SH-SY5Y (cell line): ENCODE measurements around the gene PEX7.

Experiments used
- GATA2 ChIP-seq: IDR thresholded peaks from 2 replicates; pipeline ENCODE4 v1.6.1; 2011; ENCODE audit warnings: mild to moderate bottlenecking, low read depth, low read length
- GATA3 ChIP-seq: IDR thresholded peaks from 2 replicates; pipeline ENCODE4 v1.6.1; 2011; ENCODE audit warnings: low read depth, mild to moderate bottlenecking, low read length, moderate library complexity

DNA sequence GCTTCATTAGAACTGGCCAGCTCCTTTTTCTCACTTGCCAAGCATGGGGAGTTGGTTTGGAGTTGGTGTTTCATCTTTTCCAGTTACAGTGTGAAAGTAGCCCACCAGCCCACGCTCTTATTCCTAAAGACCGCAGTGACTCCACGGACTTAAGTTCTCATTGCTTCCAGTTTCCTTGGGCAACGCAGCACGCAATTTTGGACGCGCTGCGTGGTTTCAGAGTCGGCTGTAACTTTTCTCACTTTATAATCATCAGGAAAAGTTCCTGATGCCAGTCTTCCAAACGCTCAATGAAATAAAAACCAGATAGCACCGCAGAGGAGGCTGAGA is 381 bp upstream of the PEX7 start:
- TF ChIP-seq GATA2 = no peak
- no peak for TF ChIP-seq GATA3
